AG10803 (cell line): ENCODE results near the gene CLEC9A.

Source experiments
- DNase-seq: peaks from one replicate; pipeline ENCODE4 v3.0.0; 2010; ENCODE audit warnings: low read depth
- H3K4me3 ChIP-seq: 2 replicates; pipeline ENCODE4 v1.5.1; 2011; ENCODE audit warnings: mild to moderate bottlenecking, low read length, control low read depth
- TF ChIP-seq, protein P1 (sequence below): conservative IDR thresholded peaks from 2 replicates; pipeline ENCODE4 v1.5.1; 2011; ENCODE audit warnings: mild to moderate bottlenecking, low read length, control low read depth, inconsistent platforms

CLEC9A gene

DNA sequence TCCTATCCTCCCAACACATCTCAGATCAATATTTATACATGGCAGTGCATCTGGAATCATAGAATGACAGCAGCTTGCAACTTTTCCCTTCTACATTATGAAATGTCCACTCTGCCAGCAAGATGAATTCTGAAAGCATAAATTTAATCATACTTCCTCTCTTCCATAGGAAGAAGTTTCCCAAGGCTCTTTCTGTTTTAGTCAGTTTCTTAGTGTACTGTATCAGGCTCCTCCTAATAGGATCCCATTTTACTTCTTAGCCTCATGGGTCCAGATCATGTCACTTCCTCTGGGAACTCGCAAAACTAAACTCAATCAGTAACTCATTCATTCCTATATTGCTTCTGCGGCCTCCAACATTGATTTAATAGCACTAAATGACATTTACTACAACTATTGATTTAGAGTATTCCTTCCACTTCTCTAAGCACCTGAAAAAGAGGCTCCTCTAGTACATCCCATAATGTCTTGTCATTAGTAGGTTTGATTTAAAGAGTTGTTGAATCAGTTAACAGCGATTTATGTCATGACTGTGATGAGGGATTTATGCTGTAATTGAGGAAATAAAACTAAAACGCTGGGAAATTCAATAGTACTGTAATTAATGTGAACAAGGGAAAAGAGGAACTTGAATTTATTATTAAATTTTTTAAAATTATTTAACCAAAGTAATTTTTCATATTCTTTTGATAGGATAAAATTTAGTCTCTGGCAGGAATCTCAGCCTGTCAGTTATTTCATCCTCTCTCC, 64.3 kb downstream of the CLEC9A start:
- no peak overlapping the region for H3K4me3 ChIP-seq
- no peak for DNase-seq
- TF ChIP-seq, protein P1, sequence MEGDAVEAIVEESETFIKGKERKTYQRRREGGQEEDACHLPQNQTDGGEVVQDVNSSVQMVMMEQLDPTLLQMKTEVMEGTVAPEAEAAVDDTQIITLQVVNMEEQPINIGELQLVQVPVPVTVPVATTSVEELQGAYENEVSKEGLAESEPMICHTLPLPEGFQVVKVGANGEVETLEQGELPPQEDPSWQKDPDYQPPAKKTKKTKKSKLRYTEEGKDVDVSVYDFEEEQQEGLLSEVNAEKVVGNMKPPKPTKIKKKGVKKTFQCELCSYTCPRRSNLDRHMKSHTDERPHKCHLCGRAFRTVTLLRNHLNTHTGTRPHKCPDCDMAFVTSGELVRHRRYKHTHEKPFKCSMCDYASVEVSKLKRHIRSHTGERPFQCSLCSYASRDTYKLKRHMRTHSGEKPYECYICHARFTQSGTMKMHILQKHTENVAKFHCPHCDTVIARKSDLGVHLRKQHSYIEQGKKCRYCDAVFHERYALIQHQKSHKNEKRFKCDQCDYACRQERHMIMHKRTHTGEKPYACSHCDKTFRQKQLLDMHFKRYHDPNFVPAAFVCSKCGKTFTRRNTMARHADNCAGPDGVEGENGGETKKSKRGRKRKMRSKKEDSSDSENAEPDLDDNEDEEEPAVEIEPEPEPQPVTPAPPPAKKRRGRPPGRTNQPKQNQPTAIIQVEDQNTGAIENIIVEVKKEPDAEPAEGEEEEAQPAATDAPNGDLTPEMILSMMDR, result no peak

DNA sequence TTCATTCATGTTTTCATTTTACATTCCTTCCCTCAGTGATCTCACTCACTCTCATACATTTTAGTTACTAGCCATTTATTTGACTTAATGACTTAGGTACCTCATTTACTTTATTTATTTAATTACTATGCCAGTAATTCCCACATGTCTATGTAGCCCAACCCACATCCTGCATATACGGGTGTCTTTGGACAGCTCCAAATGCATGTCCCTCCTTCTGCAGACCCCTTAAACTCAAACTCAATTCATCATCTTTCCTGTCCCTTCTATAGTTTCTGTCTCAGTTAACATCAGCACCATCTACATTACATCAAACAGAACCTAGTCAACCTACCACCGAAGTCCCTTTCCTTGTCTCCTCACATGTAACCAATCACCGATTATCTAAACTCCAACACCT, 65.5 kb downstream of the CLEC9A start:
- no peak for DNase-seq

DNA sequence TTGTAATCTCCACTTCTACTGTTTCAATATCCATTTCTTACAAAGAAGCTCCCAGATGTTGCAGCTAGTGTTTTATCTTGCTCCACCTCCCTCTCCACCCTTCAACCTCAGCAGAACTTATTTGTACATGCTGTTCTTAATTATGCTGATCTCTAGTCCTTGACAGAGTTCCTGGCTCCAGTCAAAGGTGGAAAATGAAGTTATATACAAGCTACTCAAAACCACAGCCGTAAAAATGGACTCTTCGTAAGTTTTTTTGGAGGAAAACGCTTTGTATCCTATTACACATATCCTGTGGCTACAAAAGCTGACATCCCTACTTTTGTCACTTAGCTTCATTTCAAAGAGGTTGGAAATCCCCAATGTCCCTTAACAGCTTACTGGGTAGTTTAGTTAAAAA, 67.0 kb downstream of the CLEC9A start:
- H3K4me3 ChIP-seq, result no peak overlapping the region
- TF ChIP-seq, protein P1, result no peak
- DNase-seq, result peak; percentile 60

More for the DNA sequence above, 65.5 kb downstream of the CLEC9A start:
- TF ChIP-seq, protein P1, result no peak
- no peak overlapping the region for H3K4me3 ChIP-seq

DNA sequence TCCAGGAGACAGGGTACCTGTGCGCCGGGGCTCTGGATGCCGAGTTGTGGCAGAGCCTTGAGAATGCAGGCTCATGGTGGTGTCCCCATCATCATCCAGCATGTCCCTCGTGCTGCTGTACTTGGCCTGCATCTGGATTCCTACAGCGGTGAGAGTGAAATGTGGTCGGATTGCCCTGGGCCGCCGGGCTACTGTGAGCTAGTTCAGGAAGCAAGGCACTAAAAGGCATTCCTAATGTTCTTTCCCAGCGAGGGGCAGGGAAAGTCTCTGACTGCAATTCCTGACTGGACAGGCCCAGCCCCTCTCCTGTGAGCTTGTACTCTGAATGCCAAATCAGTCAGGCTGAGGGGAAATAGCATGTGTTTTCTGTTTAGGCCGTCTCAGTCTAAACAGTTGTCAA, 68.3 kb downstream of the CLEC9A start, which contains the start of gene CLEC1A:
Gene CLEC1A (minus strand): TSS at position 195 of the 400 bp plus-strand sequence. CDS start 63 bp downstream, at position 132.
- no peak within 1 kb of the TSS for H3K4me3 ChIP-seq
- TF ChIP-seq, protein P1, result no peak
- DNase-seq, result peak; percentile 35

DNA sequence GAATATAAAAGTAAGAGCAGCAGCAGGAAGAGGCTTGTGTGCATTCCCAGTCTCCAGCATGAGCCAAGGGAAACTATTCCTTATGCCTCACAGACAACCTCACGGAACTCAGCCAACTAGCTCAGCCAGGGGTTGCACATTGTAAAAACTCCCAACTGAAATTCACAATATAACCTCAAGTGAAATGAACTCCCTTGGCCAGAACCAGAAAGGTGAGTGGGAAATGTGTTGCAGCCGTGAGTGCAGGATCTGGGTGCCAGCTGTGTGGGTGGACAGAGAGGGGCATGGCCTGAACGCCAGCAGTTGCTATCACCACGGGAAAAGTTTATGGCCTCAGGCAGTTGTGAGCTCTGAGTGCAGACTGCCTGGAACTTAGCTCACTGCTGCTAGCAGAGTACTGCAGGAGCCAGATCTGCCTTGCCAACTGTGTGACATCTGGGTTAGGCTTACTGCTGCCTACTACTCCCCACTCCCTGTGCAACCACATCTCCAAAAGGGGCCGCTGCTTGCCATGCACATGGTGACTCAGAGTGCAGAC, 70.6 kb downstream of the CLEC9A start:
- peak overlapping the region; percentile 17 for H3K4me3 ChIP-seq
- TF ChIP-seq, protein P1, result no peak
- DNase-seq, result peak; percentile 79

DNA sequence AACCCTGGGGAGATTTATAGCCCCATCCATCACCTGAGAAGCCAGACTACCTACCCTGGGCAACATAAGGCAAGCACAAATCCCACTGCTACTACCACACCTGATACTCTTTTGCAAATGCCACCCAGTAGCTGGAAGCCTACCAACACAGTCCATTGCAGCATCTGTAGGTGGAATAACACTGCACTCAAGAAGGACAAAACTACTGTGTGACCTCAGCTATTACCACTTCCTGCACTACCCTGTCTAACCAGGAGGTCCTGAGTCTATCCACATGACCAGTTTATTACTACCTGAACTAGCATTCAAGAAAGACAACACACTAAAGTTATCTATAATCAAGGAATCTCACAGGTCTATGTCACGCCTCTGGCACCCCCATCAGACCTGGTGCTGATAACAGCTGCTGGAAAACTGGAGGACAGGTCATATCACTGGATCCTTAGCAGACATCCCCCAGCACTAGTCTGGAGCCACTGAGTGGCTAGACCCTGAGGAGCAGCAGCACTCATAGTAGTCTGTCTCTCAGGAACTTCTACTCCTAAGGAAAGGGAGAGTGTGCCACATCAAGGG, 71.3 kb downstream of the CLEC9A start:
- TF ChIP-seq, protein P1, result no peak
- H3K4me3 ChIP-seq, result no peak overlapping the region
- no peak for DNase-seq

DNA sequence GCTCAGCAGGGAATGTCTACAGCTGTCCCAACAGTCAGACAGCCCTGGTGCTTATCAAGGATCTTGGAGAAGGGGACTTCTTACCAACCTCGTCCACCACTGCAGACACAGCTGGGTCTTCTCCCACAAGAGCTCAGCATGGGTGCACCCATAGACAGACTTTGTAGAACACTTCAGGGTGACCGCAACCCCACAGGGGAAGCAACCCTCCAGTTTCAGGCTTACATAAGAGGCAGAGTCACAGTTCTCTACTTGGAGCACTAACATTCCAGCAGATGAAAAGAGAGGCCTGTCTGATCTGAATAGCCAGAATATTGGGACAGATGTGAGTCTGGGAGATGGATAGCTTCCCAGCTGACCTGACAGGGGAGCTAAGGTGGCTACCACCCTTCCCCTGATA, 71.8 kb downstream of the CLEC9A start:
- TF ChIP-seq, protein P1, result no peak
- no peak overlapping the region for H3K4me3 ChIP-seq
- DNase-seq, result no peak
